Esophagus squamous epithelium (tissue), 5 donors: ENCODE results near the gene MALRD1. TPM values are rescaled to one million over a fixed set of nuclear protein-coding genes. Genes with fewer than 3 reads are reported as not detected.

Experiments
- DNase-seq: peaks from one replicate; lab custom pipeline; 2025; lab: John Stamatoyannopoulos, UW
- H3K27ac ChIP-seq, 4 donors: fragments of 200-600 bp; sonication (generic); one replicate each; pipeline ENCODE4 v1.5.1; 2016 to 2019; ENCODE audit warnings: mild to moderate bottlenecking in 1 of 4
- H3K27me3 ChIP-seq, 4 donors: fragments of 200-600 bp; sonication (generic); 1 replicate in 3 of 4; 2 replicates in 1 of 4; pipeline versions ENCODE4 v1.5.1 to v1.6.0; 2017 to 2021; ENCODE audit warnings: antibody characterized with exemption in 1 of 4
- H3K36me3 ChIP-seq, 3 donors: fragments of 200-600 bp; sonication (generic); one replicate each; pipeline ENCODE4 v1.5.1; 2016 to 2019
- H3K4me1 ChIP-seq, 3 donors: fragments of 200-600 bp; sonication (generic); one replicate each; pipeline ENCODE4 v1.5.1; 2017 to 2019
- H3K4me3 ChIP-seq, 4 donors: fragments of 200-600 bp; sonication (generic); 1 replicate in 3 of 4; 2 replicates in 1 of 4; pipeline ENCODE4 v1.5.1; 2016 to 2019; ENCODE audit warnings: mild to moderate bottlenecking in 2 of 4, moderate library complexity in 1 of 4
- H3K9me3 ChIP-seq, 3 donors: fragments of 200-600 bp; sonication (generic); one replicate each; pipeline ENCODE4 v1.5.1; 2016 to 2019
- CTCF ChIP-seq, 6 experiments: fragments of 450-650 bp in 4 of 6; fragments of 200-600 bp in 2 of 6; sonication (generic) in 2 of 6; IDR thresholded peaks; one replicate each; pipeline ENCODE4 v1.5.1; 2016 to 2019; ENCODE audit warnings: antibody characterized with exemption in 6 of 6, mild to moderate bottlenecking in 4 of 6, moderate library complexity in 4 of 6
- POLR2A ChIP-seq, 4 donors: fragments of 450-650 bp; IDR thresholded peaks; one replicate each; pipeline ENCODE4 v1.6.1; 2017; ENCODE audit warnings: antibody characterized with exemption in 4 of 4, mild to moderate bottlenecking in 4 of 4, moderate library complexity in 3 of 4
- WGBS, 2 donors: methylation state at CpG; one replicate each; pipeline ENCODE4 v1.1.5; 2018; 5-methylcytosine and 5-hydroxymethylcytosine counted together
- intact Hi-C: fragments of 100-400 bp; cut with DNase I; formaldehyde crosslinking; loops from one replicate; pipeline ENCODE4 v1.15.0; 2022
- total RNA-seq, 4 donors: library from RNA; depleted of rRNA; stranded (reverse); fragments of >200 nt; gene quantifications; one replicate each; pipeline ENCODE4 v1.1.0, GENCODE V29; 2016
- donor health status: DM: yes; HTN: yes; CAD: no.

Gene MALRD1
- total RNA-seq, 4 donors from 2014 or later = 0.38 TPM; not detected in 3

GRCh38 chr10:19652750-19653149 lies 604.1 kb downstream of the MALRD1 start:
- Histone ChIP-seq H3K9me3 (no peaks in the 10 kb centered on the region), H3K4me1 (no peaks in the 10 kb centered on the region), H3K27me3 (no peaks in the 10 kb centered on the region), H3K27ac (no peak overlapping the region), H3K4me3 (no peak overlapping the region), H3K36me3 (no peaks in the 10 kb centered on the region)
- no peak for DNase-seq
- intact Hi-C loops = no loop called here
- WGBS, 2 donors = 26 to 29% methylated on average over 1 of the region's 1 CpG
- TF ChIP-seq POLR2A (IDR thresholded peaks at IDR 0.05) = no peak
- TF ChIP-seq CTCF (IDR thresholded peaks at IDR 0.05) = no peak

- 43 to 54% methylated on average over 2 of the region's 2 CpGs for WGBS, 2 donors
- H3K4me3 ChIP-seq = no peak overlapping the region
- H3K9me3 ChIP-seq = no peaks in the 10 kb centered on the region
- TF ChIP-seq POLR2A (IDR thresholded peaks at IDR 0.05) (no peak), CTCF (IDR thresholded peaks at IDR 0.05) (no peak)
- no peaks in the 10 kb centered on the region for H3K27me3 ChIP-seq
- no peak overlapping the region for H3K27ac ChIP-seq
- H3K36me3 ChIP-seq = no peaks in the 10 kb centered on the region
- H3K4me1 ChIP-seq = no peaks in the 10 kb centered on the region
- DNase-seq = no peak
- intact Hi-C loops = no loop called here
Observed at GRCh38 chr10:19653931-19654330, 605.3 kb downstream of the MALRD1 start.

GRCh38 chr10:19654576-19654975 lies 606.0 kb downstream of the MALRD1 start:
- DNase-seq = no peak
- 39 to 43% methylated on average over 3 of the region's 3 CpGs for WGBS, 2 donors
- no peak for TF ChIP-seq CTCF (IDR thresholded peaks at IDR 0.05)
- no peak for TF ChIP-seq POLR2A (IDR thresholded peaks at IDR 0.05)
- intact Hi-C loops = no loop called here
- no peaks in the 10 kb centered on the region for H3K36me3 ChIP-seq
- no peaks in the 10 kb centered on the region for H3K9me3 ChIP-seq
- no peaks in the 10 kb centered on the region for H3K27me3 ChIP-seq
- no peak overlapping the region for H3K4me3 ChIP-seq
- H3K27ac ChIP-seq = no peak overlapping the region
- H3K4me1 ChIP-seq = no peaks in the 10 kb centered on the region

- no peaks in the 10 kb centered on the region for H3K27me3 ChIP-seq
- 85 to 87% methylated on average over 3 of the region's 3 CpGs for WGBS, 2 donors
- H3K4me1 ChIP-seq = no peaks in the 10 kb centered on the region
- H3K4me3 ChIP-seq = no peak overlapping the region
- intact Hi-C loops = no loop called here
- H3K36me3 ChIP-seq = no peaks in the 10 kb centered on the region
- no peaks in the 10 kb centered on the region for H3K9me3 ChIP-seq
- H3K27ac ChIP-seq = no peak overlapping the region
- no peak for DNase-seq
- no peak for TF ChIP-seq POLR2A (IDR thresholded peaks at IDR 0.05)
- TF ChIP-seq CTCF (IDR thresholded peaks at IDR 0.05) = no peak
Observed at GRCh38 chr10:19656420-19657042, 607.9 kb downstream of the MALRD1 start.

GRCh38 chr10:19658131-19658530 lies 609.5 kb downstream of the MALRD1 start:
- TF ChIP-seq CTCF (IDR thresholded peaks at IDR 0.05) = no peak
- no peak for TF ChIP-seq POLR2A (IDR thresholded peaks at IDR 0.05)
- no peak for DNase-seq
- H3K36me3 ChIP-seq = no peaks in the 10 kb centered on the region
- H3K9me3 ChIP-seq = no peaks in the 10 kb centered on the region
- H3K27me3 ChIP-seq = no peaks in the 10 kb centered on the region
- no peaks in the 10 kb centered on the region for H3K4me1 ChIP-seq
- intact Hi-C loops = no loop called here
- no peak overlapping the region for H3K27ac ChIP-seq
- 50 to 55% methylated on average over 3 of the region's 3 CpGs for WGBS, 2 donors
- no peak overlapping the region for H3K4me3 ChIP-seq
